CD4-positive, alpha-beta T cell (primary cell): ENCODE data around the gene GNG13. TPM values are rescaled to one million over a fixed set of nuclear protein-coding genes. Genes with fewer than 3 reads are reported as not detected.
A peak's percentile ranks its signal among the peaks of the same experiment; 100 is the strongest.

Experiments
- ATAC-seq: fragments of 200-7000 bp; cut with Tn5 transposase; one replicate; pipeline ENCODE4 v1.10.0; 2022; ENCODE audit warnings: mild to moderate bottlenecking; ENCODE audit not compliant: poor library complexity
- CTCF ChIA-PET: fragments of 350-600 bp; sonication (Branson Sonifier 250); formaldehyde crosslinking; loops from one replicate; lab custom pipeline; 2021; ENCODE audit warnings: antibody characterized with exemption, inconsistent platforms; lab: Charles Lee
- POLR2A ChIA-PET: fragments of 350-600 bp; sonication (Branson Sonifier 250); formaldehyde crosslinking; loops from one replicate; lab custom pipeline; 2021; ENCODE audit warnings: antibody characterized with exemption, inconsistent platforms; lab: Charles Lee
- DNase-seq, 14 experiments: peaks; one replicate each; pipeline ENCODE4 v3.0.0-alpha.2; 2013 to 2020; ENCODE audit warnings: mixed read lengths in 2 of 14
- H3K27ac ChIP-seq, 2 donors: one replicate each; pipeline versions ENCODE4 v1.5.1 to v1.7.0; 2013; ENCODE audit warnings: low read length in 2 of 2, low read depth in 1 of 2, mild to moderate bottlenecking in 1 of 2
- H3K27me3 ChIP-seq, 2 experiments: 1 replicate in 1 of 2; 2 replicates in 1 of 2; pipeline versions ENCODE4 v1.6.1 to v1.7.0; 2013; ENCODE audit warnings: low read length in 2 of 2, control low read depth in 1 of 2, mild to moderate bottlenecking in 1 of 2, moderate library complexity in 1 of 2; ENCODE audit not compliant: insufficient read depth in 2 of 2, control insufficient read depth in 1 of 2
- H3K36me3 ChIP-seq: one replicate; pipeline ENCODE4 v1.6.1; 2013; ENCODE audit warnings: low read length, control low read depth; ENCODE audit not compliant: insufficient read depth
- H3K4me1 ChIP-seq: one replicate; pipeline ENCODE4 v1.6.1; 2013; ENCODE audit warnings: low read length, control low read depth; ENCODE audit not compliant: insufficient read depth
- H3K4me3 ChIP-seq: one replicate; pipeline ENCODE4 v1.5.1; 2013; ENCODE audit warnings: mild to moderate bottlenecking, low read length, moderate library complexity
- H3K9me3 ChIP-seq, 2 experiments: 1 replicate in 1 of 2; 2 replicates in 1 of 2; pipeline versions ENCODE4 v1.6.1 to v1.7.0; 2013; ENCODE audit warnings: low read length in 2 of 2, mild to moderate bottlenecking in 2 of 2, control low read depth in 1 of 2, moderate library complexity in 1 of 2; ENCODE audit not compliant: control insufficient read depth in 1 of 2, insufficient read depth in 1 of 2
- H3K27ac Mint-ChIP-seq: one replicate; pipeline ENCODE4 v1.8.0; 2020; ENCODE audit warnings: mixed read lengths
- H3K27me3 Mint-ChIP-seq: one replicate; pipeline ENCODE4 v1.8.0; 2021; ENCODE audit warnings: mixed read lengths
- H3K36me3 Mint-ChIP-seq: one replicate; pipeline ENCODE4 v1.8.0; 2021; ENCODE audit warnings: low read depth, mixed read lengths
- H3K4me1 Mint-ChIP-seq: one replicate; pipeline ENCODE4 v1.8.0; 2021; ENCODE audit warnings: low read depth, mixed read lengths
- H3K4me3 Mint-ChIP-seq: one replicate; pipeline ENCODE4 v1.8.0; 2020; ENCODE audit warnings: mild to moderate bottlenecking, mixed read lengths
- H3K9me3 Mint-ChIP-seq: one replicate; pipeline ENCODE4 v1.8.0; 2020; ENCODE audit warnings: mixed read lengths
- intact Hi-C, 2 experiments: fragments of 100-400 bp; cut with DNase I in 1 of 2; cut with micrococcal nuclease in 1 of 2; formaldehyde crosslinking; loops; one replicate each; pipeline versions ENCODE4 v1.15.1 to v1.9.0; 2023 to 2025; cut with DNase I, micrococcal nuclease
- total RNA-seq, 174 experiments: library from RNA in 2 of 174; stranded (reverse) in 2 of 174; gene quantifications; one replicate each; pipeline ENCODE4 v1.2.3 and lab custom pipeline; 2021 to 2026
- TF ChIP-seq, protein P1 (sequence below): fragments of 200-600 bp; IDR thresholded peaks from one replicate; pipeline ENCODE4 v1.8.0; 2022; ENCODE audit warnings: antibody characterized with exemption, mild to moderate bottlenecking

GNG13 gene
- total RNA-seq, 2 experiments from 2014 or later, result not detected

DNA sequence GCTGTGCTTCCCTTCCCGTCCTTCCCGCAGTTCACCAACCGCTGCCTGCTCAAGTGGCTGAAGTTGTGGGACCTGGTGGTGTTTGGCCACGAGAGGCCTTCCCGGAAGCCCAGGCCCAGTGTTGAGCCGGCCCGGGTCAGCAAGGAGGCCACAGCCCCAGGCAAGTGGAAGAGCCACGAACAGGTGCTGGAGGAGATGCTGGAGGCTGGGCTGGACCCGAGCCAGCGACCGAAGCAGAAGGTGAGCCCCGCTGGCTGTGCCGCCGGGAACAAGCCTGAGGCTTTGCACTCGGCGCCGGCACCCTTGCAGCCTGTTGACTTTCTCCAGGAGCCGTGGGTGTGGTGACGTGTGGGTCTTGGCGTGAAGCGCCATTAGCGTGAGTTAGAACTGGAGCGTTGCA, 9.4 kb downstream of the GNG13 start:
- H3K9me3 Mint-ChIP-seq, result no peaks in the 10 kb centered on the region
- no peaks in the 10 kb centered on the region for H3K9me3 ChIP-seq
- H3K4me3 ChIP-seq, result no peak overlapping the region
- no peak for DNase-seq
- peaks cover 6% of the 10 kb centered on the region for H3K36me3 ChIP-seq
- no peaks in the 10 kb centered on the region for H3K36me3 Mint-ChIP-seq
- H3K4me1 Mint-ChIP-seq, result no peaks in the 10 kb centered on the region
- H3K27ac ChIP-seq, result no peak overlapping the region
- no peak overlapping the region for H3K4me3 Mint-ChIP-seq
- intact Hi-C loops, result no loop called here
- peaks cover 25% of the 10 kb centered on the region for H3K4me1 ChIP-seq
- H3K27me3 Mint-ChIP-seq, result no peaks in the 10 kb centered on the region
- no peak overlapping the region for H3K27ac Mint-ChIP-seq
- H3K27me3 ChIP-seq, result no peaks in the 10 kb centered on the region
- TF ChIP-seq, protein P1, sequence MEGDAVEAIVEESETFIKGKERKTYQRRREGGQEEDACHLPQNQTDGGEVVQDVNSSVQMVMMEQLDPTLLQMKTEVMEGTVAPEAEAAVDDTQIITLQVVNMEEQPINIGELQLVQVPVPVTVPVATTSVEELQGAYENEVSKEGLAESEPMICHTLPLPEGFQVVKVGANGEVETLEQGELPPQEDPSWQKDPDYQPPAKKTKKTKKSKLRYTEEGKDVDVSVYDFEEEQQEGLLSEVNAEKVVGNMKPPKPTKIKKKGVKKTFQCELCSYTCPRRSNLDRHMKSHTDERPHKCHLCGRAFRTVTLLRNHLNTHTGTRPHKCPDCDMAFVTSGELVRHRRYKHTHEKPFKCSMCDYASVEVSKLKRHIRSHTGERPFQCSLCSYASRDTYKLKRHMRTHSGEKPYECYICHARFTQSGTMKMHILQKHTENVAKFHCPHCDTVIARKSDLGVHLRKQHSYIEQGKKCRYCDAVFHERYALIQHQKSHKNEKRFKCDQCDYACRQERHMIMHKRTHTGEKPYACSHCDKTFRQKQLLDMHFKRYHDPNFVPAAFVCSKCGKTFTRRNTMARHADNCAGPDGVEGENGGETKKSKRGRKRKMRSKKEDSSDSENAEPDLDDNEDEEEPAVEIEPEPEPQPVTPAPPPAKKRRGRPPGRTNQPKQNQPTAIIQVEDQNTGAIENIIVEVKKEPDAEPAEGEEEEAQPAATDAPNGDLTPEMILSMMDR, result no peak
- no peak for ATAC-seq
- ChIA-PET POLR2A (no interaction called here), CTCF (no interaction called here)

DNA sequence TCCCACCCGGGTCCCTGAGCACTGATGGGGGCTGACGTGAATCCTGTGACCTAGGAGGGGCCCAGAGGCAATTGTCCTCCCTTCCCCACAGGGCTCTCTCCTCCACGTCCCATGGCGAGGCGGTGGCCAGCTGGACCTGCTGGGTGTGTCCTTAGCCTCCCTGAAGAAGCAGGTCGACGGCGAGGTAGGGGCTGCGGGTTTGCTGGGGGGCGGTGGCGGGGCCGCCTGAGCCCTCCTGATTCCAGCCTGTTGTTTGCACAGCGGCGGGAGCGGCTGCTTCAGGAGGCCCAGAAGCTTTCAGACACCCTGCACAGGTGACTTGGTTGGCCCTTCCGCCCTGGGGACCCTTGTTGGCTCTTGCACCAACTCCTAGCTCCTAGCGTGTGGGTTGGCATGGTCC, 10.4 kb downstream of the GNG13 start:
- Histone ChIP-seq H3K9me3 (no peaks in the 10 kb centered on the region), H3K4me3 (no peak overlapping the region), H3K36me3 (peaks cover 10% of the 10 kb centered on the region), H3K27ac (no peak overlapping the region), H3K4me1 (peaks cover 34% of the 10 kb centered on the region), H3K27me3 (no peaks in the 10 kb centered on the region)
- Mint-ChIP-seq H3K9me3 (no peaks in the 10 kb centered on the region), H3K36me3 (peaks cover 3% of the 10 kb centered on the region), H3K27ac (no peak overlapping the region), H3K4me1 (no peaks in the 10 kb centered on the region), H3K27me3 (no peaks in the 10 kb centered on the region), H3K4me3 (peak overlapping the region; percentile 78)
- DNase-seq, result no peak
- ChIA-PET POLR2A (no interaction called here), CTCF (no interaction called here)
- intact Hi-C loops, result no loop called here
- no peak for ATAC-seq
- TF ChIP-seq, protein P1, result no peak

DNA sequence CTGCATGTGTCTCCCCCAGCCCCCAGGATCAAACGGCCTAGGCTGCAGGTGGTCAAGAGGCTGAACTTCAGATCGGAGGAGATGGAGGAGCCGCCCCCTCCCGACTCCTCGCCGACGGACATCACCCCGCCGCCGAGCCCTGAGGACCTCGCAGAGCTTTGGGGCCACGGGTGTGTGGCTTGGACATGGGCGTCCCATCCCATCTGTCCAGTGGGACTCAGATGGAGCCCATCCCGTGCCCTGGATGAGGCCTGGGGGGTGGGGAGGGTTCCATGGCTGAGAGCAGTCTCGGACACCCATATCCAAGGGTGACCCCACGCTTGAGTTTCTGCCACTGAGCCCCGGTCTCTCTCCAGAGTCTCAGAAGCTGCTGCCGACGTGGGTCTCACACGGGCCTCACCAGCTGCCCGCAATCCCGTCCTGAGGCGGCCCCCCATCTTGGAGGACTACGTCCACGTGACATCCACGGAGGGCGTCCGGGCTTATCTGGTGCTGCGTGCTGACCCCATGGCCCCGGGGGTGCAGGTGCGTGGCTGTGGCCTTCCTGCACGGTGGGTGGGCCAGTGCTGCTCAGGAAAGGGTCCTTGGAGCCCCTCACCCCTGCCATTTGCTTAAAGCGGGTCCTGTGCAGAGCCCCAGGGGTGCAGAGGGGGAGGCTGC, 11.2 kb downstream of the GNG13 start:
- H3K36me3 Mint-ChIP-seq, result peaks cover 6% of the 10 kb centered on the region
- no peaks in the 10 kb centered on the region for H3K9me3 Mint-ChIP-seq
- DNase-seq (peak in 1 of 14 experiments; percentile 52), ATAC-seq (no peak)
- ChIA-PET POLR2A (interaction anchor here (1.1 to 1.8 kb wide), 4 partner anchors 14 to 262 kb away, joined by 3 to 14 read pairs (median 8); no protein-coding TSS in a partner anchor), CTCF (interaction anchor here (1.0 to 2.7 kb wide), 2 partner anchors 48 to 77 kb away, joined by 3 to 8 read pairs; no protein-coding TSS in a partner anchor)
- Histone ChIP-seq H3K4me3 (peak overlapping the region; percentile 60), H3K36me3 (peaks cover 10% of the 10 kb centered on the region), H3K9me3 (no peaks in the 10 kb centered on the region), H3K27ac (no peak overlapping the region), H3K27me3 (no peaks in the 10 kb centered on the region), H3K4me1 (peaks cover 34% of the 10 kb centered on the region)
- no peaks in the 10 kb centered on the region for H3K4me1 Mint-ChIP-seq
- intact Hi-C loops, result loop anchor here in 1 of 2 experiments (1.0 kb wide), 1 partner anchor 18 kb away; no protein-coding TSS in a partner anchor
- TF ChIP-seq, protein P1, result no peak
- H3K4me3 Mint-ChIP-seq, result peak overlapping the region; percentile 25
- H3K27ac Mint-ChIP-seq, result no peak overlapping the region
- no peaks in the 10 kb centered on the region for H3K27me3 Mint-ChIP-seq
